ENCODE data around the gene UPF1. TPM values are rescaled to one million over a fixed set of nuclear protein-coding genes. Genes with fewer than 3 reads are reported as not detected.

The UPF1 gene
- total and polyA plus RNA-seq, 11 donors, result 27.5 to 84.4 (median 38.3) TPM

DNA sequence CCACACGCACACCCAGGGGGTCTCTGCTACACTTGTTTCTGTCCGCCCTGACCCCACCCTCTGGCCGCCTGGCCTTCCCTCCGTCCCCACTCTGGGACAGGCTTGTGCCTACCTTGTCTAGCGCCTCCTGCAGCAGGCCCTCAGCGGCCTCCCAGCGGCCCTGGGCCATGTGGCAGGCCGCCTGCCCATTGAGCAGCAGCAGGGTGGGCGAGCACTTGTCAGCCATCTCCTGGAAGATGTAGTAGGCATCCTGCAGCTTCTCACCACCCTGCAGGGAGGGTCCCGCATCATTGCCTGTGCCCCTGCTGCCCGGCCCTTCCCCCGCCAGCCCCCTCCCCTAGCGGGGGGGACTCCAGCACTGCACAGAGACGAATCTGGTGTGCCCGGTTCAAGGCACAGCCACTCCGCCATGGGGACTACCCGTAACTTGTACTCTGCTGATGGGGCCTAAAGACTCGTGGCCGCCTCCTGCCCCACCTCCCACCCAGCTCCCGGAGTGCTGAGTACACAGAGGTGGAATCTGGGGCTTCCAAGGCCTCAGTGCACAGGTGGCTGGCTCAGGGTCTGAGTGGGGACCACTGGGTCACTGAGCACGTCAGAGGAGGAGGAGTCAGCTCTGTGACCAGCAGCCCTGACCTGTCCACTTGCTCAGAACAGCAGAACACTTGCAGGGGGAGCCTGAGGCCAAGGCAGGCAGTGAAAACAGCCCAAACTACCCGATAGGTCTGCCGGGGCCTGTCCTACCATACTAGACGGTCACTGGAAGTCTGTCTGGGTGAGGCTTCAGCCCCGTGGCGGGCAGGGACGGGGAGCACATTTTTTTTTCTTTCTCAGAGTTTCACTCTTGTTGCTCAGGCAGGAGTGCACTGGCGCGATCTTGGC lies 71.6 kb downstream of the UPF1 start:
- no peaks in the 10 kb centered on the region for H3K4me1 ChIP-seq
- WGBS, 4 donors, result 91 to 92% (median 92%) methylated on average over 23 to 29 of the region's 29 CpGs
- H3K36me3 ChIP-seq, result peaks cover 0 to 87% (median 54%) of the 10 kb centered on the region in 9 donors
- no peak overlapping the region for H3K4me3 ChIP-seq
- H3K27ac ChIP-seq, result no peak overlapping the region
- H3K9me3 ChIP-seq, result no peaks in the 10 kb centered on the region
- TF ChIP-seq POLR2A (IDR thresholded peaks at IDR 0.05), result no peak
- TF ChIP-seq, protein P1, sequence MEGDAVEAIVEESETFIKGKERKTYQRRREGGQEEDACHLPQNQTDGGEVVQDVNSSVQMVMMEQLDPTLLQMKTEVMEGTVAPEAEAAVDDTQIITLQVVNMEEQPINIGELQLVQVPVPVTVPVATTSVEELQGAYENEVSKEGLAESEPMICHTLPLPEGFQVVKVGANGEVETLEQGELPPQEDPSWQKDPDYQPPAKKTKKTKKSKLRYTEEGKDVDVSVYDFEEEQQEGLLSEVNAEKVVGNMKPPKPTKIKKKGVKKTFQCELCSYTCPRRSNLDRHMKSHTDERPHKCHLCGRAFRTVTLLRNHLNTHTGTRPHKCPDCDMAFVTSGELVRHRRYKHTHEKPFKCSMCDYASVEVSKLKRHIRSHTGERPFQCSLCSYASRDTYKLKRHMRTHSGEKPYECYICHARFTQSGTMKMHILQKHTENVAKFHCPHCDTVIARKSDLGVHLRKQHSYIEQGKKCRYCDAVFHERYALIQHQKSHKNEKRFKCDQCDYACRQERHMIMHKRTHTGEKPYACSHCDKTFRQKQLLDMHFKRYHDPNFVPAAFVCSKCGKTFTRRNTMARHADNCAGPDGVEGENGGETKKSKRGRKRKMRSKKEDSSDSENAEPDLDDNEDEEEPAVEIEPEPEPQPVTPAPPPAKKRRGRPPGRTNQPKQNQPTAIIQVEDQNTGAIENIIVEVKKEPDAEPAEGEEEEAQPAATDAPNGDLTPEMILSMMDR (IDR thresholded peaks at IDR 0.05), result no peak
- ATAC-seq (no peak), DNase-seq (no peak)
- H3K27me3 ChIP-seq, result no peaks in the 10 kb centered on the region
- intact Hi-C loops (cut with DNase I), result no loop called here

DNA sequence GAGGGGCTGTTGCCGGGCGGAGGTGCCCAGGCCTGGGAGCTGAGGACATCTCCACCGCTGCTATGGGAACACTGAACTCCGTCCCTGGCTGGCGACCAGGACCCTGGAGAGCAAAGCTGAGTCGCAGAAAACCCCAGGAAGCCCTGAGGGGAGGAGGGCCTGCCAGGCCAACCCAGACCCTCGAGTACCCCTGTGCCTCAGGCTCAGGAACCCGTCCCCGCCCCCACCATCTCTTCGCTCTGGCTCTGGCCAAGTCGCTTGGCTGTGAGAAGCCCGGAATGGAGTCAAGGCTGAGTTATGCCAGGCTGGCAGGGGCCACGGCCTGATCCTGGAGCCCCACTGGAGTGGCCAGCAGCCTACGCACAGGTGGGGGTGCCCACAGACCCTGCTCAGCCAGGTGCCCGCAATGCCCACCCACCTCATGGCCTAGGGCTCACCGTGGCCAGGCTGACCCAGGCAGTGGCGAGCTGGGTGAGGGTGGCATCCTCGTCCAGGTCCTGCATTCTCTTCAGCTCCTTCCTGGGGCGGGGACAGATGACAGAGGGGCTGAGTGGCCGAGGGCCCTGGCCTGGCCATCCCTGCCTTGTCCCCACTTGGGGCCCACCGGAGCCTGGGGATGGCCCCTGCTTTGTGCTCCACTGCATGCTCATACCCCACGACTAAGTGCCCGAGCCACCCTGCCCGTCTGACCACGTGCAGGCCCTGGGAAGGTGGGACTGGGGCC lies 72.7 kb downstream of the UPF1 start:
- no peaks in the 10 kb centered on the region for H3K4me1 ChIP-seq
- DNase-seq, result no peak
- H3K9me3 ChIP-seq, result no peaks in the 10 kb centered on the region
- TF ChIP-seq, protein P1 (IDR thresholded peaks at IDR 0.05), result no peak
- 90 to 95% (median 94%) methylated on average over 5 to 25 of the region's 25 CpGs for WGBS, 4 donors
- H3K27me3 ChIP-seq, result no peaks in the 10 kb centered on the region
- intact Hi-C loops (cut with DNase I), result no loop called here
- ATAC-seq, result no peak
- H3K27ac ChIP-seq, result no peak overlapping the region
- peaks cover 0 to 88% (median 52%) of the 10 kb centered on the region in 9 donors for H3K36me3 ChIP-seq
- H3K4me3 ChIP-seq, result no peak overlapping the region

DNA sequence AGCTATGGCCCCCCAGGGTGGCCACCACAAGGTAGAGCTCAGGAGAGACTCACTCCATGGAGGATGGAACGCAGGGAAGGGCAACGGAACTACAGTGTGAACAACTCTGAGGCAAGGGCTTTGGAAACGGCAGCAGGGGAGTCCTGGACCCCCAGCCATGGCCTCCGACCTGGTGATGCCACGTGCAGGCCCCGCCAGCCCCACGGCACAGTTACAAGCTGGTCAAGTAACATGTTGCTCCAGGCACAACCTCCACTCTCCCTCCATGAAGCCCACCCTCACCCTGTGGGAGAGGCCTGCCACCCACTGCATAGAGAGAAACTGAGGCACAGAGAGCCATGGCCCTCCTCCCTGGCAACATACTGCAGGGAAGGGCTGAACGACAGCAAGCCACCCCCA lies 73.3 kb downstream of the UPF1 start:
- intact Hi-C loops (cut with DNase I), result no loop called here
- 84 to 92% (median 89%) methylated on average over 4 to 8 of the region's 8 CpGs for WGBS, 4 donors
- DNase-seq, result no peak
- TF ChIP-seq, protein P1 (IDR thresholded peaks at IDR 0.05), result no peak
- TF ChIP-seq POLR2A (IDR thresholded peaks at IDR 0.05), result no peak
- no peaks in the 10 kb centered on the region for H3K4me1 ChIP-seq
- no peaks in the 10 kb centered on the region for H3K27me3 ChIP-seq
- no peak overlapping the region for H3K4me3 ChIP-seq
- no peaks in the 10 kb centered on the region for H3K9me3 ChIP-seq
- peaks cover 0 to 88% (median 51%) of the 10 kb centered on the region in 9 donors for H3K36me3 ChIP-seq
- no peak overlapping the region for H3K27ac ChIP-seq
- no peak for ATAC-seq

Data from heart left ventricle (tissue), 16 donors.